Neural progenitor cell (in vitro differentiated cells): ENCODE measurements around the gene SARM1.

ENCODE experiments used
- EZH2 ChIP-seq: fragments of 200-600 bp; sonication (generic); IDR thresholded peaks from 2 replicates; pipeline ENCODE4 v1.6.1; 2017; ENCODE audit warnings: antibody characterized with exemption, mild to moderate bottlenecking, moderate library complexity
- TF ChIP-seq, protein P1 (sequence below): fragments of 200-600 bp; sonication (generic); IDR thresholded peaks from 2 replicates; pipeline ENCODE4 v1.5.1; 2017; ENCODE audit warnings: antibody characterized with exemption, mild to moderate bottlenecking

- TF ChIP-seq, protein P1, sequence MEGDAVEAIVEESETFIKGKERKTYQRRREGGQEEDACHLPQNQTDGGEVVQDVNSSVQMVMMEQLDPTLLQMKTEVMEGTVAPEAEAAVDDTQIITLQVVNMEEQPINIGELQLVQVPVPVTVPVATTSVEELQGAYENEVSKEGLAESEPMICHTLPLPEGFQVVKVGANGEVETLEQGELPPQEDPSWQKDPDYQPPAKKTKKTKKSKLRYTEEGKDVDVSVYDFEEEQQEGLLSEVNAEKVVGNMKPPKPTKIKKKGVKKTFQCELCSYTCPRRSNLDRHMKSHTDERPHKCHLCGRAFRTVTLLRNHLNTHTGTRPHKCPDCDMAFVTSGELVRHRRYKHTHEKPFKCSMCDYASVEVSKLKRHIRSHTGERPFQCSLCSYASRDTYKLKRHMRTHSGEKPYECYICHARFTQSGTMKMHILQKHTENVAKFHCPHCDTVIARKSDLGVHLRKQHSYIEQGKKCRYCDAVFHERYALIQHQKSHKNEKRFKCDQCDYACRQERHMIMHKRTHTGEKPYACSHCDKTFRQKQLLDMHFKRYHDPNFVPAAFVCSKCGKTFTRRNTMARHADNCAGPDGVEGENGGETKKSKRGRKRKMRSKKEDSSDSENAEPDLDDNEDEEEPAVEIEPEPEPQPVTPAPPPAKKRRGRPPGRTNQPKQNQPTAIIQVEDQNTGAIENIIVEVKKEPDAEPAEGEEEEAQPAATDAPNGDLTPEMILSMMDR, result no peak
- TF ChIP-seq EZH2, result no peak
Observed at GRCh38 chr17:28327709-28328108, 43.8 kb upstream of the SARM1 start.
